ENCODE results near the gene GJE1.

The GJE1 gene

GRCh38 chr6:142165227-142165626, 32.5 kb downstream of the GJE1 start:
- DNase-seq (ENCODE audit: low spot score): no peak

GRCh38 chr6:142167071-142167470, 34.3 kb downstream of the GJE1 start:
- DNase-seq (ENCODE audit: low spot score): no peak

- DNase-seq (ENCODE audit: low spot score): no peak
Observed at GRCh38 chr6:142167486-142167885, 34.8 kb downstream of the GJE1 start.

GRCh38 chr6:142171351-142171750, 38.6 kb downstream of the GJE1 start:
- DNase-seq (ENCODE audit: low spot score): no peak

GRCh38 chr6:142172758-142173157, 40.0 kb downstream of the GJE1 start:
- DNase-seq (ENCODE audit: low spot score): no peak

GRCh38 chr6:142173980-142174379, 41.3 kb downstream of the GJE1 start:
- DNase-seq (ENCODE audit: low spot score): no peak

GRCh38 chr6:142174703-142175102, 42.0 kb downstream of the GJE1 start:
- no peak for DNase-seq (ENCODE audit: low spot score)

GRCh38 chr6:142178129-142178528, 45.4 kb downstream of the GJE1 start:
- no peak for DNase-seq (ENCODE audit: low spot score)

- DNase-seq (ENCODE audit: low spot score): no peak
Observed at GRCh38 chr6:142182004-142182403, 49.3 kb downstream of the GJE1 start.

GRCh38 chr6:142183351-142183750, 50.6 kb downstream of the GJE1 start:
- no peak for DNase-seq (ENCODE audit: low spot score)

- no peak for DNase-seq (ENCODE audit: low spot score)
Observed at GRCh38 chr6:142184307-142184706, 51.6 kb downstream of the GJE1 start.

All from pons (tissue), 1 donor.